Measurements from ENCODE around the gene GALNT8.

DNA sequence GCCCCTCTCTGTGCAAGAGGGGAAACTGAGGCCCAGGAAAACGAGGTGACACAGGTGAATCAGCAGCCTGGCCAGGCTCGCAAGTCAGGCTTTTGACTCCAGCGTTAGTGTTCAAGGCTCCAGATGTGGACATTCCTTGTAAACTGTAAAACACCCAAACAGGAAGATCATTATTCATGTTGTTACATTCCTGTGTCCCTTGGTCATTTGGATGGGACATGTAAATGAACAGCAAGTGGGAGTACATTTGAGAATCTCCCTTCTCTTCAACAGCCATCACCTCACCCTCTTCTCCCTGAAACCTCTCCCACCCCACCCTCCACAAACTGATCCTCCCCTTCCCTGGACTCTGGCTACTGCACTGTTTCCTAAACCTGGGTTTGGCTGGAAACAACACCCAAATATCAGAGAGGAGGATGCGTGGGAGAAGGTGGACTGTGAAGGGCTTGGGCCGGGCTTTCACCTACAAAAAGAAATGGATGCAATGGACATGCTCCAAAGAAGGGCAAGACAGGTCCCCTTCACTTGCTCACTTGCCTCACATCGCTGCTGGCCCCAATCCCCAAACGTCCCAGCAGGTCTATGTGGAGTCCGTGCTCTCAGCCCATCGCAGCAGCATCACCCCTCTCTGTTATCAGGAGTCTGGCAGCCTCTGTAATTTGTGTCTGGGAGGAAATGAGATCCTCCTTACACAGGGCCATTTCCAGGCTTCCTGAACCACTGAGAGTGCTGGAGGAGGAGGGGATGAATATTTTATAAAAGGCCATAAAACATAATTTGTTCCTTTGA, 76.7 kb downstream of the GALNT8 start:
- TF ChIP-seq EZH2 (IDR thresholded peaks at IDR 0.05; ENCODE audit: low read depth, unreplicated experiment) (no peak), POLR2AphosphoS5 (IDR thresholded peaks at IDR 0.05; ENCODE audit: low read depth) (no peak), EZH2phosphoT487 (IDR thresholded peaks at IDR 0.05; ENCODE audit: unreplicated experiment) (no peak), NANOG (IDR thresholded peaks at IDR 0.05; ENCODE audit: borderline replicate concordance) (no peak), JUNB (IDR thresholded peaks at IDR 0.05; ENCODE audit: unreplicated experiment) (no peak)
- TF ChIP-seq, protein P1, sequence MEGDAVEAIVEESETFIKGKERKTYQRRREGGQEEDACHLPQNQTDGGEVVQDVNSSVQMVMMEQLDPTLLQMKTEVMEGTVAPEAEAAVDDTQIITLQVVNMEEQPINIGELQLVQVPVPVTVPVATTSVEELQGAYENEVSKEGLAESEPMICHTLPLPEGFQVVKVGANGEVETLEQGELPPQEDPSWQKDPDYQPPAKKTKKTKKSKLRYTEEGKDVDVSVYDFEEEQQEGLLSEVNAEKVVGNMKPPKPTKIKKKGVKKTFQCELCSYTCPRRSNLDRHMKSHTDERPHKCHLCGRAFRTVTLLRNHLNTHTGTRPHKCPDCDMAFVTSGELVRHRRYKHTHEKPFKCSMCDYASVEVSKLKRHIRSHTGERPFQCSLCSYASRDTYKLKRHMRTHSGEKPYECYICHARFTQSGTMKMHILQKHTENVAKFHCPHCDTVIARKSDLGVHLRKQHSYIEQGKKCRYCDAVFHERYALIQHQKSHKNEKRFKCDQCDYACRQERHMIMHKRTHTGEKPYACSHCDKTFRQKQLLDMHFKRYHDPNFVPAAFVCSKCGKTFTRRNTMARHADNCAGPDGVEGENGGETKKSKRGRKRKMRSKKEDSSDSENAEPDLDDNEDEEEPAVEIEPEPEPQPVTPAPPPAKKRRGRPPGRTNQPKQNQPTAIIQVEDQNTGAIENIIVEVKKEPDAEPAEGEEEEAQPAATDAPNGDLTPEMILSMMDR (conservative IDR thresholded peaks at IDR 0.05; ENCODE audit: low read depth in 2 of 2): no peak
- TF ChIP-seq, protein P2, sequence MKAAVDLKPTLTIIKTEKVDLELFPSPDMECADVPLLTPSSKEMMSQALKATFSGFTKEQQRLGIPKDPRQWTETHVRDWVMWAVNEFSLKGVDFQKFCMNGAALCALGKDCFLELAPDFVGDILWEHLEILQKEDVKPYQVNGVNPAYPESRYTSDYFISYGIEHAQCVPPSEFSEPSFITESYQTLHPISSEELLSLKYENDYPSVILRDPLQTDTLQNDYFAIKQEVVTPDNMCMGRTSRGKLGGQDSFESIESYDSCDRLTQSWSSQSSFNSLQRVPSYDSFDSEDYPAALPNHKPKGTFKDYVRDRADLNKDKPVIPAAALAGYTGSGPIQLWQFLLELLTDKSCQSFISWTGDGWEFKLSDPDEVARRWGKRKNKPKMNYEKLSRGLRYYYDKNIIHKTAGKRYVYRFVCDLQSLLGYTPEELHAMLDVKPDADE (IDR thresholded peaks at IDR 0.05): no peak
- TF ChIP-seq, protein P3, sequence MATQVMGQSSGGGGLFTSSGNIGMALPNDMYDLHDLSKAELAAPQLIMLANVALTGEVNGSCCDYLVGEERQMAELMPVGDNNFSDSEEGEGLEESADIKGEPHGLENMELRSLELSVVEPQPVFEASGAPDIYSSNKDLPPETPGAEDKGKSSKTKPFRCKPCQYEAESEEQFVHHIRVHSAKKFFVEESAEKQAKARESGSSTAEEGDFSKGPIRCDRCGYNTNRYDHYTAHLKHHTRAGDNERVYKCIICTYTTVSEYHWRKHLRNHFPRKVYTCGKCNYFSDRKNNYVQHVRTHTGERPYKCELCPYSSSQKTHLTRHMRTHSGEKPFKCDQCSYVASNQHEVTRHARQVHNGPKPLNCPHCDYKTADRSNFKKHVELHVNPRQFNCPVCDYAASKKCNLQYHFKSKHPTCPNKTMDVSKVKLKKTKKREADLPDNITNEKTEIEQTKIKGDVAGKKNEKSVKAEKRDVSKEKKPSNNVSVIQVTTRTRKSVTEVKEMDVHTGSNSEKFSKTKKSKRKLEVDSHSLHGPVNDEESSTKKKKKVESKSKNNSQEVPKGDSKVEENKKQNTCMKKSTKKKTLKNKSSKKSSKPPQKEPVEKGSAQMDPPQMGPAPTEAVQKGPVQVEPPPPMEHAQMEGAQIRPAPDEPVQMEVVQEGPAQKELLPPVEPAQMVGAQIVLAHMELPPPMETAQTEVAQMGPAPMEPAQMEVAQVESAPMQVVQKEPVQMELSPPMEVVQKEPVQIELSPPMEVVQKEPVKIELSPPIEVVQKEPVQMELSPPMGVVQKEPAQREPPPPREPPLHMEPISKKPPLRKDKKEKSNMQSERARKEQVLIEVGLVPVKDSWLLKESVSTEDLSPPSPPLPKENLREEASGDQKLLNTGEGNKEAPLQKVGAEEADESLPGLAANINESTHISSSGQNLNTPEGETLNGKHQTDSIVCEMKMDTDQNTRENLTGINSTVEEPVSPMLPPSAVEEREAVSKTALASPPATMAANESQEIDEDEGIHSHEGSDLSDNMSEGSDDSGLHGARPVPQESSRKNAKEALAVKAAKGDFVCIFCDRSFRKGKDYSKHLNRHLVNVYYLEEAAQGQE (IDR thresholded peaks at IDR 0.05; ENCODE audit: unreplicated experiment): no peak
